GM21717 (cell line): ENCODE data around the gene MZT2B.
"Not testable (repeated sequence)": the region's sequence is repeated elsewhere in the genome, so short reads cannot be mapped to it uniquely, and the experiment has no call there.

Experiments
- ATAC-seq: cut with Tn5 transposase; IDR thresholded peaks from one replicate; pipeline ENCODE4 v1.9.1; 2021; ENCODE audit warnings: mild to moderate bottlenecking, moderate library complexity; ENCODE audit not compliant: unreplicated experiment

Gene MZT2B, protein sequence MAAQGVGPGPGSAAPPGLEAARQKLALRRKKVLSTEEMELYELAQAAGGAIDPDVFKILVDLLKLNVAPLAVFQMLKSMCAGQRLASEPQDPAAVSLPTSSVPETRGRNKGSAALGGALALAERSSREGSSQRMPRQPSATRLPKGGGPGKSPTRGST

DNA sequence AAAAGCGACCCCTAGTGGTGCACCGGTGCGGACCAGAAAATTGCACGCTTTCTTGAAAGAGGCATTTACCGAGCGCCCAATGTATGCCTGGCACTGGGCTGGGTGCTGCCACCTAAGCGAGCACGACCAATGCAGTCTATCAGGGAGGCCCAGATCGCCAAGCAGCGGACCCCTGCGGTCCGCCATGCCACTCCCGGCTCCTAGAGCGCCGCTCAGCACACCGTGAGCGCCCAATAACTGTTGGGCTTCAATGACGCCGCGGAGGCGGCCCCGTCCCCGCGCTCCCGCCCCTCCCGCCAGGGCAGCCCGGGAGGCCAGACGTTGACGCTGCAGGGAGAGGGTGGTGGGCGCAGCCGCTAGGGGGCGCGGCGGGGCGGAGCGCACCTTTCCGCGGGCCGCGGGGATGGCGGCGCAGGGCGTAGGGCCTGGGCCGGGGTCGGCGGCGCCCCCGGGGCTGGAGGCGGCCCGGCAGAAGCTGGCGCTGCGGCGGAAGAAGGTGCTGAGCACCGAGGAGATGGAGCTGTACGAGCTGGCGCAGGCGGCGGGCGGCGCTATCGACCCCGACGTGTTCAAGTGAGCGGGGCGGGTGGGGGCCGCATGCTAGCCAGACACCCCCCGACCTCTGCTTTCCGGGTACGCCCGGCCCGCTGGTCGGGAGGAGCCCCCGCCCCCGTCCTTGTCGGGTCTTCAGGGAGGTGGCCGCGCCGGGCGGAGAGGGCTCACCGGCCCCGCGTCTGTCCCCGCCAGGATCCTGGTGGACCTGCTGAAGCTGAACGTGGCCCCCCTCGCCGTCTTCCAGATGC, at the start of gene MZT2B:
Gene MZT2B, plus strand, starts transcription at position 383 of the 803 bp plus-strand sequence. Its CDS starts 21 bp downstream, at position 404.
- ATAC-seq, result peak; percentile 87

DNA sequence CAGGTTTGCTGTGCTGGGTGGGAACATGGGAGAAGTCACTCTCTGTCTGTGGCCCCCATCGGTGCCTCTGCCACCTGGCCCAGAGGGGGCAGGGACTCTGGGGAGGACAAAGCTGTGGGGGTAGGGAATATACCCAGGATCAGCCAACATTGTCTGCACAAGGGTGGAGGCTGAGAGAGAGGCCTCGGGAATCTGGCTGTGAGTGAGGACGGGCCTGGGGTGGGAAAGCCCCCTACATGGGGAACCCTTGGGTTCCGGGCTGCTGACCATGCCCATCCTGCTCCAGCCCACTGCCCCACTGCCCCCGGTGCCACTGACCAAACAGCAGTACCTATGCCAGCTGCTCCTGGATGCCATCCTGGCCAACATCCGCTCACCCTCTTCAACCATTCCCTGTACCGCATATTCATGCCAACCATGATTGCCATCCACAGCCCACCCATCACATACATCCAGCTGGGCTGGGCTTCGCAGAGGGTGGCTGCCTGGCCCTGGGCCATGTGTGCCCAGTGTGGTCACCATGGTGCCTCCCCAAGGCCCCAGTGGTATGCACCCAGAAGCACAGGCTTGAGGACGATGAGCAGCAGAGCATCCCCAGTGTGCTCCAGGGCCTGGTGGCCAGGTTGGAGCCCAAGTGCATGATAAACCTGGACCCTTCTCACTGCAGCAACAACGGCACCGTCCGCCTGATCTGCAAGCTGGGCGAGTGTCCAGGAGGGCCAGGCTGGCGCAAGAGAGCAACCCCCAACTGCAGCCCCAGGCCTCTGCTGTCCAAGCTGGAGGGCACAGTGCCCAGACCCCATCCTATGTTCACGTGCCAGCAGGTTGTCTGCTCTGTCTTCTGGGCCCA, 46.1 kb upstream of the MZT2B start:
- ATAC-seq, result no peak

DNA sequence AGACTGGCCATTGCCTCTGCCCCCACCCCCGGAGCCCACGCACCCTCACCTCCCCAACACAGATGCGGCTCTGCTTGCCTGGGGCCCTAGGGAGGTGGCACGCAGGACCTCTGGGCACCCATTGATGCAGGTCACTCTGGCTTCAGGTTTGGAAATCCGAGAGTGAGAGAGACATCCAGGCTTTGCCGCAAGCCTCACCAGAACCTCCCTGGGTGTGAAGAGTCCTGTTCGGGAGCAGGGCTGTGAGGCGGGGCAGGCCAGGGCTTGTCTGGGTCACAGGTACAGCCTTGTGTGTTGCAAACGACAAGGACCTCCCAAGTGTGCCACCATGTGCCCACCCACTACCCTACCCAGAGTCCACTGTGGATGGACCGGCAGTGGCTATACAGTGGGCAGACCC, 45.5 kb upstream of the MZT2B start:
- not testable (repeated sequence) for ATAC-seq

DNA sequence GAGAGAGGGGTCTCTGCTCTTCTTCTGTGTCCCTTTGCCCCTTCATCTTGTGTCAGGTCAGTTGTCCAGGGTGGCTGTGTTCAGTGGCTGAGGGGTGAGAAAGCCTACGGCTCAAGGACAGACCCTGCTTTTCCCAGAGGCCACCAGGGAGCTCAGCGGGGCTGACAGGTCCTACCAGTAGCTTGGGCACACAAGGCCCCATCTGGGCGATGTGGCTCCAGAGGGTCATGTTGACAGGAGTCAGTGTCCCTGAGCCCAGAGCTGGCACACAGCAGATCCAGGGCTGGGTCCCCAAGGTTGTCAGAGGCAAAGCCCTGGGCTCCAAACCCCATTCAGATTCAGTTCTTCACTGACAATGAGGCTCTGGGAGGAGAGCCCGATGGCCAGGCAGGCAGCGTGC, 44.9 kb upstream of the MZT2B start:
- ATAC-seq, result not testable (repeated sequence)

DNA sequence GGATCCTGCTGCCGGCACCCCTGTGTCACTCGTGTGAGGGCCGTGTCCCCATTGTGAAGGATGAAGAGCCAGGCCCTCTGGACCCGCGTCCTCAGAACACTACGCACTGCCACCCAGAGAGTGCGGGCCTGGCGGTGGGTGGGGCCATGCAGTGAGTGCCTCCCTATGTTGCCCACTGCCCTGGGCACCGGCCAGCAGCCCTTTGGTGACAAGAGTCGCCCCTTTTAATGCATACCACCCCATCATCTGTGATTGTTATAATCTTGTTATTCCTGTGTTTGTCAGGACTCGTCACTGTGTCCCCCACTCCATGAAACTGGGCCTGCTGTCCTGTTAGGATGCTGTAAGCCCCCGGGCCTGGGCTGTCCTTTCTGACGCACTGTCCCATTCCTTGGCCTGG, 43.7 kb upstream of the MZT2B start:
- not testable (repeated sequence) for ATAC-seq

DNA sequence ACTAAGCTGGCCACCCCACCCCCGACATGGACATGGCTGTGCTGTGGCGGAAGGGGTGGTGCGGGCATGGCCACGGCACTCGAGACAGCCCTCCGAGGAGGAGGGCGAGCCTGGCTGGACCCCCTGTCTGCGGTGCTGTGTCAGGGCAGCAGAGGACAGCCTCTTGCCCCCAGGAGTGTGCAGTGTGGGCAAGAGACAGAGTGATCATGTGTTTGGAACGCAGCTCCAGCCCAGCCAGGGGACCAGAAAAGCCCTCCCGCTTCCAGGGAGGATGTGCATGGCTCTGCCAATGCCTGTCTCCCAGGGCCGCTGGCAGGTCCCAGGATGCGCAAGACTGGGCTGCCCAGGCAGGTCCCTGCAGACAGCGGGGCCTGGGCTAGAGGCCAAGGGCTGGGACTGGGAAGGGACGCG, 43.2 kb upstream of the MZT2B start:
- not testable (repeated sequence) for ATAC-seq

DNA sequence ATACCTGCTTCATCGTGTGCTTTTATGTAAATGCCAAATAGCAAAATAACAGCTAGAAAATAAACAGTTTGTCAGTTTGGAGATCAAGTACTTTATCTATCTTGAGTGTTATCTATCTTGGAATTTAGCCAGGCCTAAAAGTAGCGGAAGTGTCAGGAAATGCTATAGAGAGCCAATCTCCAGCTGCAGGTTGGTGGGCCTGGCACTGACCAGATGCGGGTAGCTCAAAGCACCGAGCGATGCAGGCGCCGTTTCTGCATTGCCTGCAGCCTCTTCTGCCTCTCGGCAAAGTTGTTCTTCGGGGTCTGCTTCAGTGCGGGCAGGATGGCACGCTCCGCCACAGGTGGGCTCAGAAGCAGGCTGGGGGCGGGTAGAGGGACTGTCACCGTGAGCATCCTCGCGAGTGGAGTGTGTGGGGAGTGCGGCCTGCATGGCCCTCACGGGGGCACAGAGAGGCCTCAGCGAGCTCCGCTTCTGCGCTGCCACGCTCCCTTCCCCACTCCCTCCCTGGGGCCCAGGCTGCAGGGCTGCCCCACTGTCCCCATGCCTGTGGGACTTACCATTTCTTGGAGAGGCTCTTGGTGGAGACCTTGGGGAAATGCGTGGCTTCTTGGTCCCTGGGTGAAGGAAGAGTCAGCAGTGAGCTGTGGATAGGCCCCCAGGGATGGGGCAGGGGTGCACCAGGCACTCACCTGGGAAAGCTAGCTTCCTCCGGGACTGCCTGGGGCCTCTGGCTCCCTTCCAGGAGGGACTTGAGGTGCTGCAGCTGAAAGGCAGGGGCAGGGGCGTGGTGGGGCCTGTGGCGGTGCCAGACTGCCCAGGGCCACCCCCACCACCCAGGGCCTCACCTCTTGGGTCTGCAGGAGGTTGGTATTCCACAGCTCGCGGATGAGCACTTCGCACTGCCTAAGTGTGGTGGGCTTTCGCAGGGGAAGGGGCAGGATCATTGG, 42.5 kb upstream of the MZT2B start:
- not testable (repeated sequence) for ATAC-seq

DNA sequence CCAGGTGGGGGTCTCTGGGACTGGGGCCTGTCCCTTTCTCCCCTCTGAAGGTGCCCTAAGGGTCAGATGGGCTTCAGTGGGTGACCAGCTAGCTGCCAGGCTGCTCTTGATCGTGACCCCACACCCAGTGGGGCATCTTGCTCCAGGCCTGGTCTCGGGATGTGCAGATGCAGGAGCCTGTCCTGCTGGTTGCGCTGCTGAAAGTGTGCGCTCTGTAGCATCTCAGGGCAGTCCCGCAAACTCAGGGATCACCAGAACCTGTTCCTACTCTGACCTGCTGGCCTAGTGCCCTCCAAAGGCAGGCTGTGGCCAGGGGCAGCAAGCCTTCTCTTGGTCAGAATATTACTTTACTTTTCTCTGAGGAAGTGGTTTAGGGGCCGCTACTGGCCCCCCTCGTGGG, 41.5 kb upstream of the MZT2B start:
- ATAC-seq, result not testable (repeated sequence)

DNA sequence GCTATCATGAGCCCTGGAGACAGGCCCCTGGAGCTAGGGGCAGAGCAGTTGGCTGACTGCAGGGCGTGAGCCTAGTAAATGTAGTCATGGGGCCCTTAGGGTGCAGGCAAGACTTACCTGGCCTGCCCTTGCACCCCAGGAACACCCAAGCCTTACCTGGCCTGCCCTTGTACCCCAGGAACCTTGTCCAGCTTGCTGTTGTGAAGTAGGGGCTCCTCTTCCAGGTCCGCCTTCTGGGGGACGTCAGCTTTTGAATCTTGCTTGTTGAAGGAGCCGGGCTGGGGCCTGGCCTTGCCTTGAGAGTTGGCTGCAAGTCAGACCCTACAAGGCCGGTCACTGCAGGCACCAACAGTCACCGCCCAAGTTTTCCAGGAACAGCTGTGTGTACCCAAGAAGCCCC, 41.1 kb upstream of the MZT2B start:
- ATAC-seq, result not testable (repeated sequence)

DNA sequence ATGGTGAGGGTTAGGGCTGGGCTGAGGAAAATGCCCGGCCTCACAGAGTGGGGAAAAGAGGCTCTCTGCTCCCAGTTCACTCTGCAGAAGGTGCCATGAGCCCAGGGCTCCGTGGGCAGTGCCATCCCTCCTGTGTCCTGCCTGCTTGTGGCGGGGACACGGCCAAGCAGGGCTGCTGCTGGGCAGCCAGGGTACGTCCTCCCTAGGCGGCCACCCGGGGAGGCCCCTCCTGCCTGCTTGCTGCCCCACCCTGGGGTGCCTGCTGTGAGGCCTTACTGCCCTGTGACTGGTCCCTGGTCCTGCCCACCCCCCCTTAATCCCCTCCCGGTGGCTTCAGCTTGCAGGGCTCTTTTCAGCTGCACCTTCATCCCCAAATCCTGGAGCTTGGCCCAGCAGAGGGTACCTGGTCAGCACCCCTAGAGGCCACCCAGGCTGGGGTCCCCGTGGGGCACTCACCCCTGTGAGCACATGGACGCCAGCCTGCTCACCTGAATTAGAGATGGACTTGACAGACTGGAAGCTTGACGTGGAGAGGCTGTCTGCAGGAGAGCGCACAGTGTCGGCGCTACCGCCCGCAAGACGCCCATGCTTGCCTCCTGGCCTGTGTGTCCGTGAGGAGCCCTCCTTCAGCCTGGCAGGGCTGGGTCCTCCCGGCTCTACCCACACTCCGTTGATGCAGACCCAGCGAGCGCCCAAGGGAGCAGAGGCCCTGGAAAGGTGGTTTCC, 40.3 kb upstream of the MZT2B start:
- not testable (repeated sequence) for ATAC-seq

DNA sequence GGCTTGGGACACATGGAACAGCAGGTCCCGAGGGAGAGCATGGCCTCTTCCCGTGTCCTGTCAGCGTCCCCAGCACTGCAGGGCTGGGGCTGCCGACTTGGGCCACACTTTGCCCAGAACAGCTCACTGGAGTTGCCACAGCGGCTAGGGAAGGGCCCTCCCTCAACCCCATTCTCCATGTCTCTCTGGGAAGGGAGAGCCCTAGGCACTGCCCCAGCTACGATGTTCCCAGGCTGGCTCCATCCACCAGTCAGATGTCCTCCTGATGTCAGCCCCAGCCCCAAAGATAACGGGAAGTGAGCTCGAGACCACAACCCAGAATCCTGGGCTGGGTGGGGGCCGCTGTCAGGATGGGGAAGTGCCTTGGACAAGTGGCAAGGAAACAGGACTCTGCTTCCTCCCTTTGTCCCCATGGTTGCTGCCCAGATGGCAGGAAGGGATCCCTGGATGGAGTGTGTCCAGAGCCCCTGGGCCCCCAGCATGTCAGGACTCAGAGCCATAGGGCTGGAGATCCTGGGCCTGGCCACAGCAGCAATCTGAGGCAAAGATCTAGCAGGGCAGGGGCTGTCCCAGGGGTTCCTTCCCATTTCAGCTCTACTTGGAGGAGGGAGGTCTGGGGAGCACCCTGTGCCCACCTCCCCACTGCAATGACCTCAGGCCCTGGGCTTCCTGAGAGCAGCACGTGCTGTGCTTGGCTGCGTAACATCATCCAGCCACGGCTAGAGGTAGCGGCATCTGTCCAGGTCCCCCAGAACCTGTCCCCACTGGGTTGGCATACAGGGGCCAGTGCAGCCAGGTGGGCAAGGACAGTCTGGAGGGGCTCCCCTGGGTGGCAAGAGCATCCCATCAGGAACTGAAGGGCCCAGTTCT, 39.4 kb upstream of the MZT2B start:
- not testable (repeated sequence) for ATAC-seq

DNA sequence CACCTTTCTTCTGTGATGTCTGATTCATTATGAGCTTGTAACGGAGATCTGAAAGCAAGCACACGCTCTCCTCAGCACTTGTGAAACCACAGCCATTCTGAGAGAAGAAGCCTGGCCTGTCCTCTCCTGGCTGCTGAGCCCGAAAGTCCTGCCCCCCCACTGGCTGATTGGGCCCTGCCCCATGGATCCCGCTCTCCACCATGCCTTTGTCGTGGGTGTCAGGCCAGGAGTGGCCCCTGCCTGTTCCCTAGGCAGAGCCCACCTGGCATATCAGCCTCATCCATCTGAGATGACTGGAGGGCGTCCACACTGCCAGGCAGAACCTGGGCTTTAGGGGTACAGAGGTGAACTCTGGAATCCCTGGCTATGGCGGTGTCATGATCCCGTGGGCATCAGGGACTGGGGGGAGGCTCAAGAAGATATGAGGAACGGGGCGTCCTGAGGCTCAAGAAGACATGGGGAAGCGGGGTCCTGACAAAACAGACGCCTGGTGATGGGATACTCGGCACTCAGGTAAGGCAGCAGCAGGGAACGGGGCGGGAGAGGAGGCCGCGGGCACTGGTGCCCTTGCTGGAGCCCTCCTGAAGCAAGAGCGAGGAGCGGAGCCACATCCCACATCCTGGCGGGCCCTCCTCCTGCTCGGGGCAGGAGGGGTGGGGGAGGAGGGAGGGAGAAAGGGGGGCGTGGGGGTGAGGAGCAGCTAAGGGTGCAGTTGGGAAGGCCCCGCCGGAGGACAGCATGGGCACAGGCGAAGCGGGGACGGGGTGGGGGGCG, 38.6 kb upstream of the MZT2B start:
- not testable (repeated sequence) for ATAC-seq

DNA sequence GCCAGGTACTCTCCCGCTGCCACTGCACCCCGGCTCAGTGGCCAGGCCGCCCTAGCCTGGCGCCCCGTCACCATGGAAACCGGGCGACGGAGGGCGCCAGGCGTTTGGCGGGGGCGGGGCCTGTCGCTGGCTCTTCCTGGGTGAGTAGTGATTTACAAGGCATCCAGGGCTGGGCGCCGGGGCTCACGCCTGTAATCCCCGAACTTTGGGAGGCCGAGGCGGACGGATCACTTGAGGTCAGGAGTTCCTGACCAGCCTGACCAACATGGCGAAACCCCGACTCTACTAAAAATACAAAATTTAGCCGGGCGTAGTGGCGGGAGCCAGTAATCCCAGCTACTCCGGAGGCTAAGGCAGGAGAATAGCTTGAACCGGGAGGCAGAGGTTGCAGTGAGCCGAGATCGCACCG, 37.1 kb upstream of the MZT2B start, which contains the start of gene CCDC74B:
Gene CCDC74B, minus strand, starts transcription at position 107 of the 409 bp plus-strand sequence. CDS start 116 bp downstream, outside the sequence.
- peak; percentile 89 for ATAC-seq

DNA sequence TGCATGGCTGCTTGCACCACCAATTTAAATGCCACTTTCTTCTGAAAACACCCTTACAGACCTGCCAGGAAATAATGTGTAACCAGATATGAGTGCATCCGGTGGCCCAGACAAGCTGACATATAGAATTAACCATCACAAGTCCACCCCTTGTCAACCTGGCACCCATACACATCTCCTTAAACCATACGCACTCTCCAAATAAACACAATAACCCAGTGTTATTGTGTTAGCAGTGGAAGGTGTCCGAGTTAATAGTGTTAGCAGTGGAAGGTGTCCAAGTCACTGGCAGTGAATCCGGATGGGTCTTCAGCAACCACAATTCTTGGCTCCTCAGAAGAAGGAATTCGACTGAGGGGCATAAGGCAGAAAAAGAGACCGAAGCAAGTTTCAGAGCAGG, 33.5 kb upstream of the MZT2B start:
- not testable (repeated sequence) for ATAC-seq

DNA sequence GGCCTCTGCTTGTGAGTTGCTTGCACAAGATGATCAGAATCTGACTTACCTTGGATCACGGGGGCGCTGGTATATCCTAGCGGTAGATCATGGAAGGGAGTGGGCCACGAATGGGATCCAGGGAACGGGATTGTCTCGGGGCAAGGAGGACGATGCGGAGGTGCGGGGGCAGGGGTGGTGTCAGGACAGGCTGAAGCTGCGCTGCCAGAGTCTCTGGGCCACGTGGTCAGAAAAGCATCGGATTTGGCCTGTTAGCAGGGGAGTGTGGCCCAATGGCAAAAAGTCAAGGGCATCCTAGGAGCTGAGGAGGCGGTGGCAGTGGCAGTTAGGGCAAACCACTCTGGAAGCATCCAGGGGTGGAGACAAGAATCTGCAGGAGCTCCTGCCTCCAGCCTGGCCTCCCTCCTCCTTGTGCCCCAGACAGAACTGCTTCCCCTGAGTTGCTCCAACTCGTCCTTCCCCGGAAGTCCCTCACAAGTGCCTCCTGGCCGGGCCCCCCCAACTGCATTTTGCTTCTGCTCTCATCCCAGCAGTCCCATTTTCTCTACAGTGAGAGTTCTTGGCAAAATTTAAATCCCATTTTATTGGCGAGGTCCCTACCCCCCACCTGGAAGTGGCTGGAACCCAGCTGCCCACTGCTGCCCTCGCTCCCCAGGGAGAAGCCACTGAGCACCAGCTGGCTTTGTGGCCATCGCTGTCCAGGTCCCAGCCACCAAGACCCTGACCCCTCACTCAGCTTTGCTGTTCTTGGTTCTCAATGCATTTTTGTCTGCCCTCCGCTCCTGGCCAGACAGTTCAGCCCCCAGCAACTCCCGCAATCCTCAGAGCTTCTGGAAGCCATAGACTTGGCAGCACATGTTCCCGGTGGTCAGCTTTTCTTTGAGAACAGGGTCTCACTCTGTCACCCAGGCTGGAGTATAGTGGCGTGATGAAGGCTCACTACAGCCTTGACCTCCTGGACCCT, 31.6 kb upstream of the MZT2B start:
- no peak for ATAC-seq

DNA sequence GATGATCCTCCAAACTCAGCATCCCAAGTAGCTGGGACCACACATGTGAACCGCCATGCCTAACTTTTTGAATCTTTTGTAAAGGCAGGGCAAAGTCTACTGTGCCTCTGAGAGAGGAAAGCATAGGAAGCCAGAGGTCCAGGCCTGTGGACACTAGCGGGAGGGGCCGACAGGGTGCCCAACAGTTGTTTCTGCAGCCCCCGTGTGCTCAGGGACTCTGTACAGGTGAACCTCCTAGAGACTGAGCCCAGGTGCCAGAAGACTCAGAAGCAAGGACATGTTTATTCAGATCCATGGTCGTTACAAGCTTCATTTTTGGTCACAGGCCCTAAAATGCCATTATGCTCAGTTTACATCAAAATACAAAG, 30.9 kb upstream of the MZT2B start:
- not testable (repeated sequence) for ATAC-seq
